ENCODE results near the gene ERGIC2.
A peak's percentile ranks its signal among the peaks of the same experiment; 100 is the strongest.
"Not testable (repeated sequence)": the region's sequence is repeated elsewhere in the genome, so short reads cannot be mapped to it uniquely, and the experiment has no call there.

ERGIC2 gene, protein sequence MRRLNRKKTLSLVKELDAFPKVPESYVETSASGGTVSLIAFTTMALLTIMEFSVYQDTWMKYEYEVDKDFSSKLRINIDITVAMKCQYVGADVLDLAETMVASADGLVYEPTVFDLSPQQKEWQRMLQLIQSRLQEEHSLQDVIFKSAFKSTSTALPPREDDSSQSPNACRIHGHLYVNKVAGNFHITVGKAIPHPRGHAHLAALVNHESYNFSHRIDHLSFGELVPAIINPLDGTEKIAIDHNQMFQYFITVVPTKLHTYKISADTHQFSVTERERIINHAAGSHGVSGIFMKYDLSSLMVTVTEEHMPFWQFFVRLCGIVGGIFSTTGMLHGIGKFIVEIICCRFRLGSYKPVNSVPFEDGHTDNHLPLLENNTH

DNA sequence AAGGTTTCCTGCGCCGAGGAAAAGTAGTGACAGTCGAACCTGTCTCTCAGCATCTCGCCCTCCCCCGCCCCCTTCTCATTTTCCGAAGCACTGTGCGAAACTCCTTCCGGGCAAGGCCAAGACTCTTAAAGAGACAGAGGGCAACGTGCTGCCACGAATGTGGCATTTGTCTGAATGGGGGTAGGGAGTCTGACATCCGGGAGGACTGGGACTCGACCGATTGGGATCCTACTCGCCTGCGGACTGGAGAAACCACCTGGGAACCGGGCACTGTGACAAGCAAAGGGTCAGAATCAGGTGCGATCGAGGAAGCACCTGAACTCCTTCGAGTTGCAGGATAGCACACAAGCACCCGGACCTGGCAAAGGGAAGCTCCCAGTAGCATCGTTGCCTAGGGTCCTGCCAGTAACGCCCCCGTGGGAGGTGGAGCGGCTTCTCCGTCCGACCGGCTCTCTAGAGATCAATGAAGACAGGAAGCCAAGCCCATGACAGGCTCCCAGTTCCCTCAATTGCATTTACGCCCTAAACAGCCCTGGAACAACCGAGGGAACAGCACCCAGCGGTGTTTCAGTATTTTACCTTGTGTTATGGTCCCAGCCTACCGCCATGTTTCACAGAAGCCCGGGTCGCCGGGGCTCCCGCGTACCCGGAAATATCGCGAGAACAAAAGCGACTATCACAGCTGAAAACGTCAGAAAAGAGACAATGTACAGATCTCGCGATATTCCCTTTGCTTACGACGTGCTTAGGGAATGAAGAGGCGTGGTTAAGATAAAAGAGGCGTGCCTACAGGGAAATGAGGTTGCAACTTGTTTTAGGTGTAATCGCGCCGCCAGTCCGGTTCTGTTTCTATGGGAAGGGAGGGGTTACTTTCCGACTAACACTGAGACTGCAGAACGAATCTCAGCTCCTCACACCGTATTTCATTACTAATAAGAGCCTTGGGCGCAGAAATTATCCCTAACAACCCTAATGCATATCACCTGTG, at the start of gene ERGIC2:
Gene ERGIC2, minus strand, starts transcription at position 637 of the 988 bp plus-strand sequence. CDS start 9,539 bp downstream, outside the sequence.
- peak; percentile 75 to 84 for DNase-seq (ENCODE audit: low read depth in 2 of 2)

DNA sequence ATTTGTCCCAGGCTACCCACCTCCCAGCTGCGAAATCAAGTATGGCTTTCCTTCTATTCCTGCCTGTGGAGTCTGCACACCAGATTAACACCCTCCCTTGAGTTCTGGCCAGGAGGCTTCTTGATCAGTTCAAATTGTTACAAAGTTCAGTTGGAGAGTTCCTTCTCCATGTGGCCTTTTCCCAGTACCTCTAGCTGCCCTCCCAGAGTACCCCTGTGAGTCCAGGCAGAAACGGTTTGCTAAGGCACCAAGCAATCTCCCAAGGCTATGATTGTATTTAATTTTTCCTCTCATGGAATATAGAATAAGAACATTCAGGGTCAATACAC, 49.7 kb upstream of the ERGIC2 start:
- no peak for DNase-seq (ENCODE audit: low read depth in 2 of 2)

DNA sequence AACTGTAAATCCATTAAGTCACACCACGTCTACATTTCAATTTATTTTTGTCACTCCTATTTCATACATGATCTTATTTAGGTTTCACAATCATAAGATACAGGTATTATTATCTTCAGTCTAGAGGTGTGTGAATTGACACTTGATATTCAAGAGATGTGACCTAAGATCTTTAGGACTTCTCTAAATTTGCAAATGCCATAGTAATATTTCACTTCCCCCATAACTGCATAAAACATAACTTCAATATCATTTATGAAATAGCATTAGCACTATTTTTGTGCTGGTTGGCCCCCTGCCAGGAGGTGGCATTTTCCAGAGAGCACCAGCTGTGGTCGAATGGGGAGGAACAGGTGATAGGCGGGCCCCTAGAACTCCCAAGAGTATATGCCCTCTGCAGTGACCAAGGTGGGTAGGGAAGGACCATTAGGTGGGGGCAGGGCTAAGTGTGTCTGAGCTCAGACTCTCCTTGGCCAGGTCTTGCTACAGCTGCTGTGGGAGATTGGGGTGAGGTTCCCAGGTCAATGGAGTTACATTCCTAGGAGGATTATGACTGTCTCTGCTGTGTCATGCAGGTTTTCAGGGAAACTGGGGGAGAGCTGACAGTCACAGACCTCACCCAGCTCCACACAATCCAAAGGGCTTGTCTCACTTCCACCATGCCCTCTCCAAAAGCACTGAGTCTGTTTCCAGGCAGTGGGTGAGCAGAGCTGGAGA, 49.2 kb upstream of the ERGIC2 start:
- DNase-seq (ENCODE audit: low read depth in 2 of 2) = no peak

DNA sequence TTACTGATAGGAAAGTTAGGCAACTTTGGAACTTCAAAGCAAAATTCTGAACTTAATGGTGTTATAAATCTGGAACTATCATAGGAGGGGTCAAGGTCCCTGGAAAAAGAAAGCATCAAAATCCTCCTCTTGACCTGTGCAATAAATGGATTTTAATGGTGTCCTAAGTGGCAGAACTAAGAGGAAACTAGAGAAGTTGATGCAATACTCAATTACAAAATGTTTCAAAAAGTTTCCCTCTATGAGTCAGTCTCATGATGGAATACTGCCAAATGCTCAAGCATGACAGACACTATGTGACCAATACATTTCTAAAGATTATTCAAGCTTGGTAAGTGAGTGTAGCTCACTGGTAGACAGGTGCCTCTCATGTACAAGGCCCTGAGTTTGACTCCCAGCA, 47.7 kb upstream of the ERGIC2 start:
- no peak for DNase-seq (ENCODE audit: low read depth in 2 of 2)

DNA sequence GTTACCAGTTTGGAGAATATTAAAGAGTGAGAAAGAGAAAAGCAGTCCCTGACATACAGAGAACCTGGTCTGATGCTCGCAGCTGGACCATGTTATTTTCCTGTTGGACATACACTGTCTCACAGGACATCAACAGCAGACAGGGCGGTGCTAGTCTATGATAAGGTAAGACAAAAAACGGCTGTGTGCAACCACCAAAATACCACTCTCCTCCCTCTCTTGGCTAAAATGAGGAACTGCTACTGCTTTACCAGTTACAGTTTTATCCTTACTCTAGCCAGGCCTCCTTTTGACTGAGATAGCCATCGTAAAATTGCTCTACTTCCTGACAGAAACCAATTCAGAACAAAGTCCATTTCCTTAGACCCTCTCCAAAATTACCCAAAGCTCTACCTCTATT, 47.0 kb upstream of the ERGIC2 start:
- DNase-seq (ENCODE audit: low read depth in 2 of 2) = no peak

DNA sequence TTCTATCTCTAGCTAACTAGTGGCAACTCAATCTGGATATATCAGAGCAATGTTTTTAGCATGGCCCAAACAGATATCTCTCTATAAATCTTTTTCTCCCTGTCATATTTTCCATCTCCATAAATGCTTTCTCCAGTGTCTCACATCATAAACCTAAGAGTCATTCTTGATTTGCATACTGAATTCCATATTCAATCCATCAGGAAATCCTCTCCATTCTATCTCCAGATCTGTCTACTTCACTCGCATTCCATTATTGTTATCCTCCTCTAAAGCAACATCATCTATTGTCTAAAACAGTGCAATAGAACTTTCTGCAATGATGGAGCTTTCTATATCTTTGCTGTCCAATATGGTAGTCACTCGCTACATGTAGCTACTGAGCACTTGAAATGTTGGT, 45.5 kb upstream of the ERGIC2 start:
- no peak for DNase-seq (ENCODE audit: low read depth in 2 of 2)

DNA sequence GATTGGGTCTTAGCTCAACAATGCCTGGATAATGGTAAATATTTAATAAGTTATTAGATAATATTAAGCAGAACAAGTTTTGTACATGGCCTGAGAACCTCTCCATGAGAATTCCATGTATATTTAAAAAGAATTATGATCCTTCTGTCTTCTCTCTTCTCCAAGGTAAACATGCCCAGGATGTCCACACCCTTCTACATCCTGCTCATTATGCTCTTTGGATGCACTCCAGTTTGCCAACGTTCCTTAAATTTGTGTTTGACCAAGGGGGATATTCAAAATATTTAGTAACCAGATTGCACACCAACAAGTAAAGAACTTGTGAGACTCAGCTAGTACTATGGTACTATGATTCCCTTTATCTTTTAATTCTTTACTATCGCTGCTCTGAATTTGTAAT, 44.8 kb upstream of the ERGIC2 start:
- no peak for DNase-seq (ENCODE audit: low read depth in 2 of 2)

DNA sequence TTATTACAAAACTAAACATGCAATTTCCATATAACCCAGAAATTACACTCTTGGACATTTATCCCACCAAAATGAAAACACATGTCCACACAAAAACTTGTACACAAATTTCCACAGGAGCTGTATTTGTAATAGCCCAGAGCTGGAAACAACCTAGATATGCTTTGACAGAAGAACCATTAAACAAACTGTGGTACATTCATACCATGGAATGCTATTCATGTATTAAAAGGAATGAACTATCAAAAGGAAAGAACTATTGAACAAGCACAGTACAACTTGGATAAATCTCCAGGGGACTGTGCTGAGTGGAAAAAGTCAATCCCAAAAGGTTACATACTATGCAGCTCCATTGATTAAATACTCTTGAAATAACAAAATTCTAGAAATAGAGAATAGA, 35.8 kb upstream of the ERGIC2 start:
- no peak for DNase-seq (ENCODE audit: low read depth in 2 of 2)

DNA sequence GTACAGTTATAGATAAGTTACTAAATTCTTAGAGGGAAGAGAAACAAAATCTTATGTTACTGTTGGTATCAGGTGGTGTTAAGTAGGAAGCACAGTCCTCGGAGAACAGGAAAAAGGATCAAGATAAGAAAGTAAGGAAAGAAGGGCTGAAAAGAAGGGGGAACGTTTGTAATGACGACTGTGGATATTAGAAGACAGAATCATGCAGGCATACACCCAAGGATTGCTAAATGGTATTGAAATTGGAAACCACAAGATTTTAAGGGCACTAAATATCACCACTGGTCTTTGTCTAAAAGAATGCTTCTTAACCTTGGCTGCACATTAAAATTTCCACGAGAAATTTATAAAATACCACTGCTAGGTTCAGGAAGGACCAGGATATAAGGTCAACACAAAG, 34.1 kb upstream of the ERGIC2 start:
- DNase-seq (ENCODE audit: low read depth in 2 of 2) = no peak

DNA sequence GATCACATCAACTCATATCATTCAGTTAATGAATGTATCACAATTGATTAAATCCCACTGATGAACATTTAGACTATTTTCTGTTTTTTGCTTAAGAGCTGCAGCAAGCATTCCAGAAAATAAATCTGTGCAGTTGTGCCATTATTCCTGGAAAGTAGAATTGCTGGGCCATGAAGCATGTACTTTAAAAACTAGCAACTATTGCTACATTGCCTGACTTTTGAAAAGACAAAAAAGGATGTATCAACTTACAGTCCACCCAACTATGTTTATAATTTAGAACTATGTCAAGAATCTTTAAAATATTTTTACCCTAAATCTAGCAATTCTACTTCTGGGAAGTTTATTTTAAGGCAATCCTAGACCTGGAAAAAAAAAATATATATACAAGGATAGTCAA, 33.4 kb upstream of the ERGIC2 start:
- no peak for DNase-seq (ENCODE audit: low read depth in 2 of 2)

DNA sequence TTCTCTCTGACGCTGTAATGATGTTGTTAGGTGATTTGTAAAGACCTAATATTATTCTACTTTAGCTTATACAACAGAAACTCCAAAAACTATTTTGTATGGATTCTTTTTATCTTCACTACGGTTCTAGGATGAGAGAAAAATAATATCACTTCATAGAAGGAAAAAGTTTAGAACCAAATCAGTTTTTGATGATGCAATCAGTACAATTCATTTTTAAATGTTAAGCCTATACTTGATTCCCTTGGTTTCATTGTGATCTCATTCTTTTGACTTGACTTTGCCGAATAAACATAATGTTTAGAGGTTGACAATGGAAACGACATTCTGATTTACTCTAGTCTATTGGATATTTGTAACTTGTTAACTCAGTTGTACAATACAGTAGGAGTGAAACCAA, 24.6 kb upstream of the ERGIC2 start:
- DNase-seq (ENCODE audit: low read depth in 2 of 2) = no peak

DNA sequence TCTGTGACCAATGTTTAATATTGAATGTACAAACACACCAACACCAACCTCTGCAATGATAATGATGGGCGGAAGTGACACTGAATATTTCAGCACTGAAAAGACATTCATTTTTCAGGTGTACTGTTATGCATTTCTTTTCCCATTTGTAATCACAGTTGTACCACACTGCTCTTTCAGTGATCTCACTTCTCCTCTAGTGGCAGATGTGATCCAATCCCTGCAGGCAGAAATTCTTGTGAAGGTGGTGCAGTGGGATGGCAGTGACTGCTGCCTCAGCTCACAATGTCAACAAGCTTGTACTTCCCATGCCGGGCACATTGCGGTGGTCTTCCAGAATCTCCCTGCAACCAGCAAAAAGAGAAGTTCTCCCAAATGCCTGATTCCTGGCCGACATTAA, 23.0 kb upstream of the ERGIC2 start:
- DNase-seq (ENCODE audit: low read depth in 2 of 2) = no peak

DNA sequence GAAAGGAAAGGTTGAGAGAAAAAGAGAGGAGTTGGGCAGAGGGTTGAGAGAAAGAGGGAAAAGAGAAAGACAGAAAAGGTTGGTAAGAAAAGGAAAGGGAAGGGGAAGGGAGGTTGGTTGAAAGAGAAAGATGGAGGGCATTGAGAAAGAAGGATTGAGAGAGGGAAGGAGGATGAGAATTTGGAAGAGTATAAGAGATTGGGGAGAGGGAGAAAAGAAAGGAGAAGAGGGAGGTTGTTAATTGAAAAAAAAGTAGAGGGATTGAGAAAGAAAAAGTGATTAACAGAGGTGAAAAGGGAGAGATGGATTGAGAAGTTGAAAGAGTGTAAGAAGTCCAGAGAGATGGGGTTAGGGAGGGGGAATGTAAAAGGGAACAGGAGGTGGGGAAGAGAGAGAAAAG, 21.5 kb upstream of the ERGIC2 start:
- DNase-seq (ENCODE audit: low read depth in 2 of 2) = no peak

DNA sequence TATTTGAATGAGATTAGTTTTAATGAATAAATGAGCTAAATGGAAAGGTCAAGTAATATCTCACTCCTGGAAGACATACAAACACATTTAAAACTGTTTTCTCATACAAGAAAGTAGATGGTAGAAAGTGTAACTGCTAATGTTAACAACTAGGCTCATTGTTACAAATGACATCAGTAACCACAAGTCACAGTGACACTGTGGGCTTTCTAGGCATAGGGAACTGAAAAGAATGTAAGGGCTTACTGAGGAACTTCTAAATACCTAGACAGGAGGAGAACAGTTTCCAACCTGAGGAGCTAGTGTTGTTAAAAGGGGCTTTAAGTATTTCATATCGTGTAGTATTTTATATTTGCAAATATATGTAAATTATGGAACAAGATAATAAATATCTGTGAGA, 17.5 kb upstream of the ERGIC2 start:
- no peak for DNase-seq (ENCODE audit: low read depth in 2 of 2)

DNA sequence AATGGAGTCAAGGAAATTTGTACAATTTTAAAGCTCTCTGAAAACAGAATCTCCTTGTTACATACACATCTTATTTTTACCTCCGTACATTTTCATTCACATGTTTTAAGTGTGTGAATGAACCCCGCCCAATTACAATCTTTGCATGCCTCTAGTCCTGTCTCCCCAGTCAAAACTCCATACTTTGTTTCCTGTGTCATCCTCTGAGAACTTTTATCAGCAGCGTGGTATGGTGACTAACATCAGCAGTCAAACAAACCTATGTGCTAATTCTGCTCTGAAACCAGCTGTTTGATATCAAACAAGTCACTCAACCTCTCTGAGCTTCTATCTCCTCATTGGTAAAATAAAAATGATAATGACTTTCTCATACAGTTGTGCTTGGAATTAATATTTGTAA, 15.8 kb upstream of the ERGIC2 start:
- DNase-seq (ENCODE audit: low read depth in 2 of 2) = no peak

DNA sequence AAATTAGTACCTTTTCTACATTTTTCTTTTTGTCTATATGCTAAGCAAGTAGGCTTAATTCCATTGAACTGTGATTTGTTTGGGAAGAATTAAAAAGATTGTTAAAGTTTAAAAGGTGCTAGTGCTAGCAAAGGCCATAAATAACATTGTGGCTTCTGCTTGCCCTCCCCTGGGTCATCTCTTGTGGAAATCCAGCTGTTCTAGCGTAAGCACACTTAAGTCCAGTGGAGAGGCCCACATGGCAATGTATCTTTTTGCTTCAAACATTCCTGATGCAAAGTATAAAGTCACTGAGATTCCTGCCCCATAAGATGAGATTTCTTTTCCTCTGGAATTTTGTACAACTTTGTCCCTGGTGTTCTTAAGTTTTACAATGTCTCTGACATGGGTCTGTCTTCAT, 14.4 kb upstream of the ERGIC2 start:
- DNase-seq (ENCODE audit: low read depth in 2 of 2) = no peak

DNA sequence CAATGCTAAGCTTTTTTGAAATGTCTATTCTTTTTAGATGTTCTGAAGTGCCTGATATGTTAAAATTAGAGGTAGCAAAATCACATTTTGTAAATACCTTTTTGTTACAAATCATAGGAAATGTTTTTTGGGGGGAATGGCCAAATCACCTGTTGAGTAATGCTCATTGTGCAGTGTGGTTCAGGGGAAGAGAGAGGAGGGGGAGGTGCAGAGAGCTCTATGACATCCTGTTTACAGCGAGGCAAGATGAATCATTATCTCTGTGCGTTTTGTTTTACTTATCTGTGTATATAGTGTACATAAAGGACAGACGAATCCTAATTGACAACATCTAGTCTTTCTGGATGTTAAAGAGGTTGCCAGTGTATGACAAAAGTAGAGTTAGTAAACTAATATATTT, 9.4 kb upstream of the ERGIC2 start:
- DNase-seq (ENCODE audit: low read depth in 2 of 2) = peak in 1 of 2 donors; percentile 11

DNA sequence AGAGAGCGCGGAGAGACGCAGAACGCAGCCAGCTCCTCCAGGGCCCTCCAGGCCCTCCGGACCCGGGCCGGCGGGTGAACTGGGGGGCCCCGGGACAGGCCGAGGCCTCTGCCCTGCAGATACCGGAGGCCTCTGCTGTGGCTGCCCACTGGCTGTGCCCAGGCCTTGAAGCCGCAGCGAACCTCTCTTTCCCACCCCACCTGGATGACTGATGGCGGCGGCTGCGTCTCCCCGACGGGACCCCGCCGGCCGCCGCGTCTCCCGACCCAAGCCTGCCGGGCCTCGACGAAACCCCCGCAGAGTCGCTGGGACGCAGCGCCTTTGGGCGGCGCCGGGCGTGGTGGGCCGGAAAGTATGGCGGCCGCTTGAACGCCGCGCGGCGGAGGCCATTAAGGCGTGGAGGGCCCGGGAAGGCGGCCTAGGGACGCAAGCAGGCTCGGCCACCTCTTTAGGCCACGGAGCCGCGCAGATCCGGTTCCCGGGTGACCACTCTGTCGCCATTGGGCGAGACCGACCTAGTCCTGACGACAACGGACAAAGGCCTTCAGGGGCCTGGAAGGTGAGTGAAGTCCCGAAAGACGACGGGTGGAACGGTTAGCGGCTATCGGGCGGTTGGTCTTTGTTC, 8.4 kb upstream of the ERGIC2 start:
- no peak for DNase-seq (ENCODE audit: low read depth in 2 of 2)

DNA sequence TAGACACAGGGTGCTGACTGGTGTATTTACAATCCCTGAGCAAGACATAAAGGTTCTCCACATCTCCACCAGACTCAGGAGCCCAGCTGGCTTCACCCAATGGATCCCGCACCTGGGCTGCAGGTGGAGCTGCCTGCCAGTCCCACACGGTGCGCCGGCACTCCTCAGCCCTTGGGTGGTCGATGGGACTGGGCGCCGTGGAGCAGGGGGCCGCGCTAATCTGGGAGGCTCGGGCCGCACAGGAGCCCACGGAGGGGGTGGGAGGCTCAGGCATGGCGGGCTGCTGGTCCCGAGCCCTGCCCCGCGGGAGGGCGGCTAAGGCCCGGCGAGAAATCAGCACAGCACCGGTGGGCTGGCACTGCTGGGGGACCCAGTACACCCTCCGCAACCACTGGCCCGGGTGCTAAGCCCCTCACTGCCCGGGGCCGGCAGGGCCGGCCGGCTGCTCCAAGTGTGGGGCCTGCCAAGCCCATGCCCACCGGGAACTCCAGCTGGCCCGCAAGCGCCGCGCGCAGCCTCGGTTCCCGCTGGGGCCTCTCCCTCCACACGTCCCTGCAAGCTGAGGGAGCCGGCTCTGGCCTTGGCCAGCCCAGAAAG, 5.2 kb upstream of the ERGIC2 start:
- not testable (repeated sequence) for DNase-seq (ENCODE audit: low read depth in 2 of 2)

DNA sequence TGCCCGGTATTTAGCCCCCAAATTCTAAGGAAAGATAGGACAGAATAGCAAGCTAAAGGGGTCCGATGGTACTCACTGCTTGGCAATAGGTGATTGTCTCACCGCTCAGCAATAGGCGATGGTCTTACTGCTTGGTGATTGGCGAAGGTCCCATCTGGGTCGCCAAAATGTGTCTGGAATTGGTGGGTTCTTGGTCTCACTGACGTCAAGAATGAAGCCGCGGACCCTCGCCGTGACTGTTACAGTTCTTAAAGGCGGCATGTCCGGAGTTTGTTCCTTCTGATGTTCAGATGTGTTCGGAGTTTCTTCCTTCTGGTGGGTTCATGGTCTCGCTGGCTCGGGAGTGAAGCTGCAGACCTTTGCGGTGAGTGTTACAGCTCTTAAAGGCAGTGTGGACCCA, 4.2 kb upstream of the ERGIC2 start:
- DNase-seq (ENCODE audit: low read depth in 2 of 2) = not testable (repeated sequence)

DNA sequence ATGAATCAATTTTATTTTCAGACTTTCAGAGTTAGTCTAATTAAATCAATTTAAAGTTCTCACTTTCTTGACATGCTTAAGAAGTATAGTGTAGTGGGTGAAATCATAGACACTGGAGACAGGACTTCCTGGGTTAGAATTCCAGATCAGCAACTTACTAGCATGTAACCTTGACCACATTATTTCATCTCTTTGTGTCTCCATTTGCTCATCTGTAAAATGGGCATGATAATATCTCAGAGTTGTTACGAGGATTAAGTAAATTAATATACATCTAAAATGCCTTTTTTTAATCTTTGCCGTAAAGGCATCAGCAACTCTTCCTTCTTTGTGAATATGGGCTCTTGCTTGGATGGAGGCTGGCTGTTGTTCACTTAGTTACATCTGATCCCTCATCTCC, 1.3 kb upstream of the ERGIC2 start:
- DNase-seq (ENCODE audit: low read depth in 2 of 2) = no peak

DNA sequence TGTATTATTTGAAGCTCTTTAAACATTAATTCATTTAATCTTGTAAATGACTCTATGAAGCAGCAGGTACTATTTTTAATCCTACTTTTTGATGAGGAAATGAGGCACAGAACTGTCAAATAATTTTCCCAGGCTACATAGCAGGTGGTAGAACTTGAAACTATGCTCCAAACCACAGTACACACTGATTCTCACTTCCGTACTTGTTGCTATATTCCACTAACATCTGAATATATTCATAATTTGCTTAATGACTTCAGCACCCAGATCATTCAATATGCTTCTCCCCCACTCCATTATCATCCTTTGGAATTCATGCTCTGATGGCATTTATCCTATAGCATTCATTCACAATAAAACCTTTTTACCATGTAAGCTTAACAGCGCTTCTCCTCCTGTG, 4.9 kb downstream of the ERGIC2 start:
- no peak for DNase-seq (ENCODE audit: low read depth in 2 of 2)

Data from activated CD4-positive, alpha-beta T cell treated with anti-CD3 and anti-CD28 coated beads for 24 hours (primary cell).